ENCODE data around the gene ANO9.
"Not testable (repeated sequence)": the region's sequence is repeated elsewhere in the genome, so short reads cannot be mapped to it uniquely, and the experiment has no call there.

ANO9 gene

GRCh38 chr11:416051-416756 is 25.6 kb downstream of the ANO9 start:
- DNase-seq (ENCODE audit: low read depth) = no peak

GRCh38 chr11:415640-416041 is 26.2 kb downstream of the ANO9 start:
- no peak for DNase-seq (ENCODE audit: low read depth)

GRCh38 chr11:414318-414857 is 27.4 kb downstream of the ANO9 start:
- DNase-seq (ENCODE audit: low read depth) = no peak

GRCh38 chr11:413120-414081 is 28.4 kb downstream of the ANO9 start:
- no peak for DNase-seq (ENCODE audit: low read depth)

GRCh38 chr11:412641-413119 is 29.1 kb downstream of the ANO9 start:
- no peak for DNase-seq (ENCODE audit: low read depth)

- DNase-seq (ENCODE audit: low read depth) = not testable (repeated sequence)
Observed at GRCh38 chr11:411520-411919, 30.3 kb downstream of the ANO9 start.

- not testable (repeated sequence) for DNase-seq (ENCODE audit: low read depth)
Observed at GRCh38 chr11:410711-411110, 31.1 kb downstream of the ANO9 start.

- no peak for DNase-seq (ENCODE audit: low read depth)
Observed at GRCh38 chr11:409600-410483, 32.0 kb downstream of the ANO9 start.

GRCh38 chr11:409008-409599 is 32.7 kb downstream of the ANO9 start:
- no peak for DNase-seq (ENCODE audit: low read depth)

- DNase-seq (ENCODE audit: low read depth) = no peak
Observed at GRCh38 chr11:408154-409007, 33.4 kb downstream of the ANO9 start.

GRCh38 chr11:407651-408123 is 34.1 kb downstream of the ANO9 start:
- no peak for DNase-seq (ENCODE audit: low read depth)

GRCh38 chr11:406796-407650 is 34.8 kb downstream of the ANO9 start:
- peak; percentile 89 for DNase-seq (ENCODE audit: low read depth)

GRCh38 chr11:405954-406795 is 35.6 kb downstream of the ANO9 start:
- DNase-seq (ENCODE audit: low read depth) = no peak

GRCh38 chr11:405323-405953 is 36.4 kb downstream of the ANO9 start:
- no peak for DNase-seq (ENCODE audit: low read depth)

- no peak for DNase-seq (ENCODE audit: low read depth)
Observed at GRCh38 chr11:404551-405264, 37.1 kb downstream of the ANO9 start.

GRCh38 chr11:403761-404431 is 37.9 kb downstream of the ANO9 start:
- no peak for DNase-seq (ENCODE audit: low read depth)
